Activated B cell treated with CpG ODN at 0.5 μM for 24 hours (primary cell): ENCODE measurements around the gene DRC7. TPM values are rescaled to one million over a fixed set of nuclear protein-coding genes. Genes with fewer than 3 reads are reported as not detected.

Source experiments
- ATAC-seq: fragments of 200-7000 bp; cut with Tn5 transposase; one replicate; pipeline ENCODE4 v1.10.0; 2021; ENCODE audit warnings: low read depth, mild to moderate bottlenecking, moderate library complexity
- CTCF ChIA-PET: fragments of 350-600 bp; sonication (Branson Sonifier 250); formaldehyde crosslinking; loops from one replicate; lab custom pipeline; 2021; ENCODE audit warnings: antibody characterized with exemption; lab: Charles Lee
- POLR2A ChIA-PET: fragments of 350-600 bp; sonication (Branson Sonifier 250); formaldehyde crosslinking; loops from one replicate; lab custom pipeline; 2021; ENCODE audit warnings: antibody characterized with exemption; lab: Charles Lee
- DNase-seq: peaks from one replicate; pipeline ENCODE4 v3.0.0; 2022
- H3K27ac Mint-ChIP-seq: one replicate; pipeline ENCODE4 v1.8.0; 2020; ENCODE audit warnings: mixed read lengths
- H3K27me3 Mint-ChIP-seq: one replicate; pipeline ENCODE4 v1.8.0; 2021; ENCODE audit warnings: mixed read lengths
- H3K36me3 Mint-ChIP-seq: one replicate; pipeline ENCODE4 v1.8.0; 2021; ENCODE audit warnings: low read depth, mixed read lengths
- H3K4me1 Mint-ChIP-seq: one replicate; pipeline ENCODE4 v1.8.0; 2021; ENCODE audit warnings: mixed read lengths
- H3K4me3 Mint-ChIP-seq: one replicate; pipeline ENCODE4 v1.8.0; 2020; ENCODE audit warnings: mild to moderate bottlenecking, mixed read lengths
- H3K9me3 Mint-ChIP-seq: one replicate; pipeline ENCODE4 v1.8.0; 2020; ENCODE audit warnings: mixed read lengths
- CTCF ChIP-seq: fragments of 200-600 bp; IDR thresholded peaks from one replicate; pipeline ENCODE4 v1.8.0; 2022; ENCODE audit warnings: antibody characterized with exemption, mild to moderate bottlenecking
- intact Hi-C: fragments of 100-400 bp; cut with micrococcal nuclease; formaldehyde crosslinking; loops from one replicate; pipeline ENCODE4 v1.15.1; 2024
- total RNA-seq: library from RNA; stranded (reverse); gene quantifications from 2 replicates; pipeline ENCODE4 v1.2.3, GENCODE V29; 2022

Gene DRC7
- total RNA-seq, 1 donor from 2014 or later, result not detected

- no peaks in the 10 kb centered on the region for H3K9me3 Mint-ChIP-seq
- no peak for TF ChIP-seq CTCF
- H3K4me1 Mint-ChIP-seq, result peaks cover 28% of the 10 kb centered on the region
- H3K27ac Mint-ChIP-seq, result no peak overlapping the region
- intact Hi-C loops, result loop anchor here (5.0 kb wide), 1 partner anchor 90 kb away; the partner anchor contains the start of gene KATNB1
- POLR2A ChIA-PET, result interaction anchor here (1.2 to 1.4 kb wide), 2 partner anchors 71 to 110 kb away, joined by 3 read pairs; no protein-coding TSS in a partner anchor
- H3K36me3 Mint-ChIP-seq, result no peaks in the 10 kb centered on the region
- DNase-seq, result no peak
- ATAC-seq, result no peak
- H3K4me3 Mint-ChIP-seq, result no peak overlapping the region
- H3K27me3 Mint-ChIP-seq, result no peaks in the 10 kb centered on the region
- CTCF ChIA-PET, result interaction anchor here (1.1 to 3.3 kb wide), 6 partner anchors 12 to 171 kb away, joined by 3 to 20 read pairs (median 4); no protein-coding TSS in a partner anchor
Observed at GRCh38 chr16:57647136-57647875, 47.3 kb upstream of the DRC7 start.

GRCh38 chr16:57648125-57648524 is 46.5 kb upstream of the DRC7 start:
- no peaks in the 10 kb centered on the region for H3K27me3 Mint-ChIP-seq
- no peak for TF ChIP-seq CTCF
- peak overlapping the region; percentile 43 for H3K27ac Mint-ChIP-seq
- ChIA-PET POLR2A (interaction anchor here (1.2 to 1.4 kb wide), 2 partner anchors 72 to 111 kb away, joined by 3 read pairs; no protein-coding TSS in a partner anchor), CTCF (interaction anchor here (0.7 to 3.3 kb wide), 7 partner anchors 13 to 234 kb away, joined by 3 to 20 read pairs (median 4); no protein-coding TSS in a partner anchor)
- no peak overlapping the region for H3K4me3 Mint-ChIP-seq
- intact Hi-C loops, result loop anchor here (1.0 to 5.0 kb wide), 5 partner anchors 47 to 186 kb away; partner anchors contain the start of genes KATNB1 and POLR2C
- H3K9me3 Mint-ChIP-seq, result no peaks in the 10 kb centered on the region
- H3K4me1 Mint-ChIP-seq, result peaks cover 25% of the 10 kb centered on the region
- H3K36me3 Mint-ChIP-seq, result no peaks in the 10 kb centered on the region
- no peak for DNase-seq
- peak; percentile 43 for ATAC-seq

GRCh38 chr16:57648581-57649442 is 45.8 kb upstream of the DRC7 start:
- POLR2A ChIA-PET, result no interaction called here

GRCh38 chr16:57649443-57649751 is 45.2 kb upstream of the DRC7 start:
- intact Hi-C loops, result loop anchor here (1.0 to 5.0 kb wide), 8 partner anchors 49 to 349 kb away; partner anchors contain the start of gene KATNB1
- CTCF ChIA-PET, result interaction anchor here (0.8 to 3.3 kb wide), 3 partner anchors 9 to 73 kb away, joined by 3 to 20 read pairs (median 5); no protein-coding TSS in a partner anchor
- no peaks in the 10 kb centered on the region for H3K36me3 Mint-ChIP-seq
- peaks cover 2% of the 10 kb centered on the region for H3K27me3 Mint-ChIP-seq
- no peaks in the 10 kb centered on the region for H3K9me3 Mint-ChIP-seq
- H3K27ac Mint-ChIP-seq, result no peak overlapping the region
- TF ChIP-seq CTCF, result no peak
- no peak overlapping the region for H3K4me3 Mint-ChIP-seq
- H3K4me1 Mint-ChIP-seq, result peaks cover 25% of the 10 kb centered on the region
- ATAC-seq, result no peak
- no peak for DNase-seq
- POLR2A ChIA-PET, result no interaction called here

More at GRCh38 chr16:57648581-57649442, 45.8 kb upstream of the DRC7 start:
- H3K4me1 Mint-ChIP-seq, result peaks cover 25% of the 10 kb centered on the region
- no peaks in the 10 kb centered on the region for H3K36me3 Mint-ChIP-seq
- CTCF ChIA-PET, result interaction anchor here (0.7 to 3.3 kb wide), 7 partner anchors 14 to 235 kb away, joined by 3 to 20 read pairs (median 5); no protein-coding TSS in a partner anchor
- H3K9me3 Mint-ChIP-seq, result no peaks in the 10 kb centered on the region
- H3K27ac Mint-ChIP-seq, result no peak overlapping the region
- intact Hi-C loops, result loop anchor here (1.0 to 5.0 kb wide), 9 partner anchors 48 to 349 kb away; partner anchors contain the start of genes KATNB1 and POLR2C
- H3K4me3 Mint-ChIP-seq, result no peak overlapping the region
- ATAC-seq (peak; percentile 87), DNase-seq (peak; percentile 67)
- H3K27me3 Mint-ChIP-seq, result peaks cover 2% of the 10 kb centered on the region
- TF ChIP-seq CTCF, result peak; percentile 85
